ENCODE measurements around the gene ITFG1. TPM values are rescaled to one million over a fixed set of nuclear protein-coding genes. Genes with fewer than 3 reads are reported as not detected.
"Not testable (repeated sequence)": the region's sequence is repeated elsewhere in the genome, so short reads cannot be mapped to it uniquely, and the experiment has no call there.

Gene ITFG1
- total RNA-seq, 1 experiment from 2014 or later = 65.5 TPM

- TF ChIP-seq, protein P1, sequence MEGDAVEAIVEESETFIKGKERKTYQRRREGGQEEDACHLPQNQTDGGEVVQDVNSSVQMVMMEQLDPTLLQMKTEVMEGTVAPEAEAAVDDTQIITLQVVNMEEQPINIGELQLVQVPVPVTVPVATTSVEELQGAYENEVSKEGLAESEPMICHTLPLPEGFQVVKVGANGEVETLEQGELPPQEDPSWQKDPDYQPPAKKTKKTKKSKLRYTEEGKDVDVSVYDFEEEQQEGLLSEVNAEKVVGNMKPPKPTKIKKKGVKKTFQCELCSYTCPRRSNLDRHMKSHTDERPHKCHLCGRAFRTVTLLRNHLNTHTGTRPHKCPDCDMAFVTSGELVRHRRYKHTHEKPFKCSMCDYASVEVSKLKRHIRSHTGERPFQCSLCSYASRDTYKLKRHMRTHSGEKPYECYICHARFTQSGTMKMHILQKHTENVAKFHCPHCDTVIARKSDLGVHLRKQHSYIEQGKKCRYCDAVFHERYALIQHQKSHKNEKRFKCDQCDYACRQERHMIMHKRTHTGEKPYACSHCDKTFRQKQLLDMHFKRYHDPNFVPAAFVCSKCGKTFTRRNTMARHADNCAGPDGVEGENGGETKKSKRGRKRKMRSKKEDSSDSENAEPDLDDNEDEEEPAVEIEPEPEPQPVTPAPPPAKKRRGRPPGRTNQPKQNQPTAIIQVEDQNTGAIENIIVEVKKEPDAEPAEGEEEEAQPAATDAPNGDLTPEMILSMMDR (IDR thresholded peaks at IDR 0.05; ENCODE audit: unreplicated experiment) = no peak
- intact Hi-C loops (cut with micrococcal nuclease; ENCODE audit: unreplicated experiment) = no loop called here
- no TSS peak for BruUV-seq (replicated peaks)
- no peak for DNase-seq
- Mint-ChIP-seq H3K4me3 (ENCODE audit: low read depth, unreplicated experiment) (no peak overlapping the region), H3K27ac (ENCODE audit: unreplicated experiment) (no peak overlapping the region), H3K36me3 (ENCODE audit: insufficient read depth, unreplicated experiment) (no peaks in the 10 kb centered on the region), H3K9me3 (ENCODE audit: low read depth, unreplicated experiment) (no peaks in the 10 kb centered on the region), H3K27me3 (ENCODE audit: unreplicated experiment) (no peaks in the 10 kb centered on the region), H3K4me1 (ENCODE audit: low read depth, unreplicated experiment) (no peaks in the 10 kb centered on the region)
- CTCF ChIA-PET = no interaction called here
Observed at GRCh38 chr16:47196457-47196856, 264.4 kb downstream of the ITFG1 start.

DNA sequence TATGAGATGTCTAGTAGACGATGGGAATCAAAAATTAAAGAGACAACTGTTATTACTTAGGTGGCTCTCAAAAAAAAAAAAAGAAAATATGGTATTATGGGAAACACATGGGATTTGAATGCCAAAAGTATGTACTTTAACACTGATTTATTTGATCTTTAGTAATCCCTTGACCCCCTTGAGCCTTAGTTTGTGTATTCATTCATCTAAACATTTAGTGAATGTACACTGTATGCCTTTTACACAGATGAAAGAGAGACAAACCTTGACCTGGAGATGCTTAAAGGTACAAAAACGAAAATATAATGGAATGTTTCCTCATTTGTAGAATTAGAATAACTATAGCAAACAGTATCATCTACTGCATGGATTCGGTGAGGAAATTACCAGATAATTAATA lies 278.5 kb downstream of the ITFG1 start:
- H3K36me3 Mint-ChIP-seq (ENCODE audit: insufficient read depth, unreplicated experiment) = peaks cover 5% of the 10 kb centered on the region
- TF ChIP-seq, protein P1 (IDR thresholded peaks at IDR 0.05; ENCODE audit: unreplicated experiment) = no peak
- no peaks in the 10 kb centered on the region for H3K9me3 Mint-ChIP-seq (ENCODE audit: low read depth, unreplicated experiment)
- no peak overlapping the region for H3K4me3 Mint-ChIP-seq (ENCODE audit: low read depth, unreplicated experiment)
- H3K27ac Mint-ChIP-seq (ENCODE audit: unreplicated experiment) = no peak overlapping the region
- no peaks in the 10 kb centered on the region for H3K4me1 Mint-ChIP-seq (ENCODE audit: low read depth, unreplicated experiment)
- no TSS peak for BruUV-seq (replicated peaks)
- no peaks in the 10 kb centered on the region for H3K27me3 Mint-ChIP-seq (ENCODE audit: unreplicated experiment)
- DNase-seq = no peak
- intact Hi-C loops (cut with micrococcal nuclease; ENCODE audit: unreplicated experiment) = no loop called here
- CTCF ChIA-PET = no interaction called here

DNA sequence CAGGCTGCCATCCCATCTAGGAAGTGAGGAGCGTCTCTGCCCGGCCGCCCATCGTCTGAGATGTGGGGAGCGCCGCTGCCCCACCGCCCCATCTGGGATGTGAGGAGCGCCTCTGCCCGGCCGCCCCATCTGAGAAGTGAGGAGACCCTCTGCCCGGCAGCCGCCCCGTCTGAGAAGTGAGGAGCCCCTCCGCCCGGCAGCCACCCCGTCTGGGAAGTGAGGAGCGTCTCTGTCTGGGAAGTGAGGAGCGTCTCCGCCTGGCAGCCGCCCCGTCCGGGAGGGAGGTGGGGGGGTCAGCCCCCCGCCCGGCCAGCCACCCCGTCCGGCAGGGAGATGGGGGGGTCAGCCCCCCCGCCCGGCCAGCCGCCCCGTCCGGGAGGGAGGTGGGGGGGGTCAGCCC lies 279.8 kb downstream of the ITFG1 start:
- not testable (repeated sequence) for BruUV-seq (replicated peaks); H3K4me1 Mint-ChIP-seq (ENCODE audit: low read depth, unreplicated experiment)

DNA sequence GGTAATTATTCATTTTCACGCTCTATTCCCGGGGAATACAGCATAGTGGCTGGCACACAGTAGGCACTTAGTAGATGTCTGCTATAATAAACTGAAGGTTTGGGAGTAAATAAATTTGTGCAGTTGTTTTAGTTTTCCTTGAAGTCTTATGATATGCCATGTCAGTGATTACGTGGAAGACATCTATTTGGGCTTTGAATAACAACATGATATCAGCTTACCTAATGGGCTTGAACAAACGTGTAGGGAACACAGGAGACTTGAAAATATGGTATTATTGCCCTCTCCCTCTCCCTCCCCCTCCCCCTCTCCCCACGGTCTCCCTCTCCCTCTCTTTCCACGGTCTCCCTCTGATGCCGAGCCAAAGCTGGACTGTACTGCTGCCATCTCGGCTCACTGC lies 280.8 kb downstream of the ITFG1 start:
- CTCF ChIA-PET = no interaction called here
- Mint-ChIP-seq H3K27me3 (ENCODE audit: unreplicated experiment) (no peaks in the 10 kb centered on the region), H3K27ac (ENCODE audit: unreplicated experiment) (no peak overlapping the region), H3K36me3 (ENCODE audit: insufficient read depth, unreplicated experiment) (peaks cover 5% of the 10 kb centered on the region), H3K4me3 (ENCODE audit: low read depth, unreplicated experiment) (no peak overlapping the region), H3K9me3 (ENCODE audit: low read depth, unreplicated experiment) (no peaks in the 10 kb centered on the region), H3K4me1 (ENCODE audit: low read depth, unreplicated experiment) (no peaks in the 10 kb centered on the region)
- TF ChIP-seq, protein P1 (IDR thresholded peaks at IDR 0.05; ENCODE audit: unreplicated experiment) = no peak
- BruUV-seq (replicated peaks) = no TSS peak
- DNase-seq = no peak
- intact Hi-C loops (cut with micrococcal nuclease; ENCODE audit: unreplicated experiment) = no loop called here

More for the DNA sequence above, 279.8 kb downstream of the ITFG1 start:
- intact Hi-C loops (cut with micrococcal nuclease; ENCODE audit: unreplicated experiment); H3K27ac Mint-ChIP-seq (ENCODE audit: unreplicated experiment); H3K4me3 Mint-ChIP-seq (ENCODE audit: low read depth, unreplicated experiment); DNase-seq; CTCF ChIA-PET; H3K27me3 Mint-ChIP-seq (ENCODE audit: unreplicated experiment); H3K9me3 Mint-ChIP-seq (ENCODE audit: low read depth, unreplicated experiment); H3K36me3 Mint-ChIP-seq (ENCODE audit: insufficient read depth, unreplicated experiment): not testable (repeated sequence)

DNA sequence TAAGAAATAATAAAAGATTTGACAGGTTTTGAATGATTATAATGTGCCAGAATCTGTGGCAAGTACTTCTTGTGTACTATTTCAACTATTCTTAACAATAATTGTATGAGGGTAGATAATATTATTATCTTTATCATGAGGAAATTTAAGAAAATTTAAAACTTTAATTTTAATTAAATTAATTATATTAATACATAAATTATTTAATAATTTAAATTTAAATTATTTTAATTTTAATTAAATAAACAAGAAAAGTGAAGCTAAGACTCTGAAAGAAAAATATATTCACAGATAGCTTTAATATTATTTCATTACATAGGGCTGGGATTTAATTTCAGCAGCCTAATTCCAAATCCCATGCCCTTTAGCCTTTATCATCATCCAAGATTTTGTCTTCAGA lies 285.7 kb downstream of the ITFG1 start:
- Mint-ChIP-seq H3K27me3 (ENCODE audit: unreplicated experiment) (no peaks in the 10 kb centered on the region), H3K4me1 (ENCODE audit: low read depth, unreplicated experiment) (no peaks in the 10 kb centered on the region), H3K27ac (ENCODE audit: unreplicated experiment) (no peak overlapping the region), H3K4me3 (ENCODE audit: low read depth, unreplicated experiment) (no peak overlapping the region), H3K9me3 (ENCODE audit: low read depth, unreplicated experiment) (no peaks in the 10 kb centered on the region), H3K36me3 (ENCODE audit: insufficient read depth, unreplicated experiment) (no peaks in the 10 kb centered on the region)
- TF ChIP-seq, protein P1 (IDR thresholded peaks at IDR 0.05; ENCODE audit: unreplicated experiment) = no peak
- no peak for DNase-seq
- intact Hi-C loops (cut with micrococcal nuclease; ENCODE audit: unreplicated experiment) = no loop called here
- CTCF ChIA-PET = no interaction called here
- BruUV-seq (replicated peaks) = no TSS peak
